ENCODE measurements around the gene CFAP20.

GRCh38 chr16:58154345-58154744 is 25.2 kb upstream of the CFAP20 start:
- TF ChIP-seq, protein P1, sequence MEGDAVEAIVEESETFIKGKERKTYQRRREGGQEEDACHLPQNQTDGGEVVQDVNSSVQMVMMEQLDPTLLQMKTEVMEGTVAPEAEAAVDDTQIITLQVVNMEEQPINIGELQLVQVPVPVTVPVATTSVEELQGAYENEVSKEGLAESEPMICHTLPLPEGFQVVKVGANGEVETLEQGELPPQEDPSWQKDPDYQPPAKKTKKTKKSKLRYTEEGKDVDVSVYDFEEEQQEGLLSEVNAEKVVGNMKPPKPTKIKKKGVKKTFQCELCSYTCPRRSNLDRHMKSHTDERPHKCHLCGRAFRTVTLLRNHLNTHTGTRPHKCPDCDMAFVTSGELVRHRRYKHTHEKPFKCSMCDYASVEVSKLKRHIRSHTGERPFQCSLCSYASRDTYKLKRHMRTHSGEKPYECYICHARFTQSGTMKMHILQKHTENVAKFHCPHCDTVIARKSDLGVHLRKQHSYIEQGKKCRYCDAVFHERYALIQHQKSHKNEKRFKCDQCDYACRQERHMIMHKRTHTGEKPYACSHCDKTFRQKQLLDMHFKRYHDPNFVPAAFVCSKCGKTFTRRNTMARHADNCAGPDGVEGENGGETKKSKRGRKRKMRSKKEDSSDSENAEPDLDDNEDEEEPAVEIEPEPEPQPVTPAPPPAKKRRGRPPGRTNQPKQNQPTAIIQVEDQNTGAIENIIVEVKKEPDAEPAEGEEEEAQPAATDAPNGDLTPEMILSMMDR (conservative IDR thresholded peaks at IDR 0.05): no peak
- no peak for TF ChIP-seq EZH2 (IDR thresholded peaks at IDR 0.05; ENCODE audit: low read depth)

All from PC-9 (cell line).